Nephron progenitor cell (in vitro differentiated cells): ENCODE measurements around the gene PUM2.
"Not testable (repeated sequence)": the region's sequence is repeated elsewhere in the genome, so short reads cannot be mapped to it uniquely, and the experiment has no call there.

Experiments
- DNase-seq: peaks from one replicate; pipeline ENCODE4 v3.0.0; 2021
- H3K27ac Mint-ChIP-seq: 2 replicates; pipeline ENCODE4 v1.8.0; 2021; ENCODE audit warnings: mild to moderate bottlenecking, moderate library complexity, mixed read lengths
- H3K27me3 Mint-ChIP-seq: 2 replicates; pipeline ENCODE4 v1.8.0; 2021; ENCODE audit warnings: mild to moderate bottlenecking, low read depth, mixed read lengths; ENCODE audit not compliant: poor library complexity
- H3K36me3 Mint-ChIP-seq: 2 replicates; pipeline ENCODE4 v1.8.0; 2021; ENCODE audit warnings: low read depth, mixed read lengths
- H3K4me1 Mint-ChIP-seq: 2 replicates; pipeline ENCODE4 v1.8.0; 2021; ENCODE audit warnings: mixed read lengths
- H3K4me3 Mint-ChIP-seq: 2 replicates; pipeline ENCODE4 v1.8.0; 2021; ENCODE audit warnings: mild to moderate bottlenecking, moderate library complexity, mixed read lengths
- H3K9me3 Mint-ChIP-seq: 2 replicates; pipeline ENCODE4 v1.8.0; 2021; ENCODE audit warnings: mild to moderate bottlenecking, moderate library complexity, mixed read lengths
- TF ChIP-seq, protein P1 (sequence below): fragments of 200-600 bp; sonication (generic); IDR thresholded peaks from 2 replicates; pipeline ENCODE4 v1.5.0; 2021; ENCODE audit warnings: antibody characterized with exemption

The PUM2 gene

DNA sequence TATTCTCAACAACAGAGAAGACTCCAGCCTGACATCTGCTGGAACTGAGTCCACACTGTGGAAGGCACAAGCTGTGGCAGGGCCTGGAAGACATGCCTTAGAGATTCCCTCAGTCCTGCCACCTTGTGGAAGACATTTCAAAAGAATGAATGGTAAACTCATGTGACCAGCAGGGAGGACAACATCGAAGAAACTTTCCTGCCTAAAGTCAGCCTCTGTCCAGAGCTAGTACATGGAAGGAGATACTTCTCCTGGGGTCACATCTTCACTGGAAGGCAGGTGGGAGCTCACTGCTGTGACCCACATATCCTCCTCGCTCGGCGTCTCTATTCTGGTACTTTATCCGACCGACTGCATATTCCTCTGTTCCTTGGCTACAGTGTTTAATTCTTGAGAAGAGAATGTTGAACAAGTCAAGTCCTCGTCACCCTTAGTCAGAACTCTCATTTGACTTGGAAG is 59.5 kb downstream of the PUM2 start:
- TF ChIP-seq, protein P1, sequence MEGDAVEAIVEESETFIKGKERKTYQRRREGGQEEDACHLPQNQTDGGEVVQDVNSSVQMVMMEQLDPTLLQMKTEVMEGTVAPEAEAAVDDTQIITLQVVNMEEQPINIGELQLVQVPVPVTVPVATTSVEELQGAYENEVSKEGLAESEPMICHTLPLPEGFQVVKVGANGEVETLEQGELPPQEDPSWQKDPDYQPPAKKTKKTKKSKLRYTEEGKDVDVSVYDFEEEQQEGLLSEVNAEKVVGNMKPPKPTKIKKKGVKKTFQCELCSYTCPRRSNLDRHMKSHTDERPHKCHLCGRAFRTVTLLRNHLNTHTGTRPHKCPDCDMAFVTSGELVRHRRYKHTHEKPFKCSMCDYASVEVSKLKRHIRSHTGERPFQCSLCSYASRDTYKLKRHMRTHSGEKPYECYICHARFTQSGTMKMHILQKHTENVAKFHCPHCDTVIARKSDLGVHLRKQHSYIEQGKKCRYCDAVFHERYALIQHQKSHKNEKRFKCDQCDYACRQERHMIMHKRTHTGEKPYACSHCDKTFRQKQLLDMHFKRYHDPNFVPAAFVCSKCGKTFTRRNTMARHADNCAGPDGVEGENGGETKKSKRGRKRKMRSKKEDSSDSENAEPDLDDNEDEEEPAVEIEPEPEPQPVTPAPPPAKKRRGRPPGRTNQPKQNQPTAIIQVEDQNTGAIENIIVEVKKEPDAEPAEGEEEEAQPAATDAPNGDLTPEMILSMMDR = peak; percentile 68
- Mint-ChIP-seq H3K4me3 (no peak overlapping the region), H3K27ac (peak overlapping the region; percentile 31), H3K36me3 (peaks cover 40% of the 10 kb centered on the region), H3K9me3 (no peaks in the 10 kb centered on the region), H3K27me3 (no peaks in the 10 kb centered on the region), H3K4me1 (no peaks in the 10 kb centered on the region)
- peak; percentile 49 for DNase-seq

DNA sequence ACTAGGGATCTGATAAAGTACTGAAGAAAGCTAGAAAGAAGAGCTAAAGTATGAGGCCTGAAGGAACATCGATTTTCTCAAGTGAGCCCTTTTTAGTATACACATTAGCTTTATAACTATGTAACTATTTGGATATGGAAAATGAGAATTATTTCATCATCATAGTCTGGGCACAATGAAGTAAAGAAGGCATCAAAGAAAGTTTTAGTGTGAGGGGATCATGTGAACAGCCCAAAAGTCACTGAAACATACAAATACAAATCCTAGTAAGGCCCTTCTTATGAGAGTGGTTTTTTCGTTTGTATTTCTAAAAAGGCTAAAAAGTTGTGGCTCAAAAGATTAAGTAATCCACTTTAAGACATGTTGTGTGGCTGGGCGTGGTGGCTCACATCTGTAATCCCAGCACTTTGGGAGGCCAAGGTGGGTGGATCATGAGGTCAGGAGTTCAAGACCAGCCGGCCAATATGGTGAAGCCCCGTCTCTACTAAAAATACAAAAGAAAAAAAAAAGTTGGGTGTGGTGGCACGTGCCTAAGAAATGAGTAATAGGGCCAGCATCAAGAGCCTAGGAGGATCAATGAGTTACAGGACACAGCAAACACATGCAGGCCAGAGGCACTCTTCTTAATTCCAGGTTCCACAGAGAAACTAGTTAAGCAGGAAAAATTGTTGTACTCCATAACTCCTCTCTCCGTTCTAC is 61.9 kb downstream of the PUM2 start:
- TF ChIP-seq, protein P1 = no peak
- Mint-ChIP-seq H3K4me1 (no peaks in the 10 kb centered on the region), H3K27me3 (no peaks in the 10 kb centered on the region), H3K27ac (no peak overlapping the region), H3K4me3 (no peak overlapping the region), H3K36me3 (peaks cover 18% of the 10 kb centered on the region), H3K9me3 (no peaks in the 10 kb centered on the region)
- DNase-seq = no peak

DNA sequence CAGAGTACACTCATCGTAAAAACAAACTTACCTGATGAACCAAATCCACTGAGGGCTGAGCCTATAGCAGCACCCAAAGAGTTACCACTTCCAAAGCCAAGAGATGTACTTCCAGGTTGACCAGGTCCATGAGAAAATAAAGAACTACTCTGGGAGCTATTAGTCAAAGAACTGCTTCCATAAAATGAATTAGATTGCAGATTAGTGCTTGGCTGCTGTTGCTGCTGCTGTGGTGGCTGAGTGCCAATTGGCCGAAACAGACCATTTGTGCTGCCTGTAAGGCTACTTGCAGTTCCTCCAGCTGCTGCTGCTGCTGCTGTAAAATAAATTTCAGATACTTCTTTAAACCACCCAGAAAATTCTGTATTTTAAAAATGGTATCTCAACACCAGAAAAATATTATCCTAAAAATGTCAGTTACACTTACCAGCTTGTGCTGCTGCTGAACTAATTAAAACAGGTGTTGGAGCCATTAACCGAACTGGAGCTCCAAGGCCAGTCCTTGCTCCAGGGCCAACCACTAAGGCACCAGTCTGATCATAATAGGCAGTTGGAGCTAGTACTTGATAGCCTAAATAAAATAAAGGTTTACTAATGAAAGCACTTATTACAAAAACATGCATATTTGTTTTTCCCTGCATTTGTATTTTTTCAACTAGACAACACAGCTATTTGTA is 67.6 kb downstream of the PUM2 start:
- Mint-ChIP-seq H3K27me3 (no peaks in the 10 kb centered on the region), H3K4me3 (no peak overlapping the region), H3K27ac (no peak overlapping the region), H3K36me3 (peaks cover 23% of the 10 kb centered on the region), H3K9me3 (no peaks in the 10 kb centered on the region), H3K4me1 (no peaks in the 10 kb centered on the region)
- TF ChIP-seq, protein P1 = no peak
- no peak for DNase-seq

DNA sequence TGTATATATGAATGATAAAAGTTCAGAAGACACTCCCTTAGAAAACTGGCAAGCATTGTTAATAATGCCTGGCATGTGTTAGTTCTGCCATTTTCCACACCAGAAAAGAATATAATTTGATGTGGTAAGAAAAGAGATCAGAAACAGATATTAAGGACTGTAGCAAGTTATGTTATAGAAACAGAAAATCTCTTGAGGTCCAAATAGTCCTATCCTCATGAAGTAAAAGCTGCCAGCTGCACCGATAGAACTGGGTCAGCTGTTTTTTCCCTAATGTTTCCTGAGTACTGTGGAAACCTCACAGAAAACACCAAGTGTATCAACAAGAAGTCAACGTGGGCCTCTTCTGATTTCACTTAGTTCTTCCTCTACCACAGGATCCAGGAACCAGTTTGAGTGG is 68.8 kb downstream of the PUM2 start:
- Mint-ChIP-seq H3K36me3 (peaks cover 23% of the 10 kb centered on the region), H3K4me1 (no peaks in the 10 kb centered on the region), H3K4me3 (no peak overlapping the region), H3K27ac (no peak overlapping the region), H3K9me3 (no peaks in the 10 kb centered on the region), H3K27me3 (no peaks in the 10 kb centered on the region)
- DNase-seq = no peak
- TF ChIP-seq, protein P1 = no peak

- H3K27me3 Mint-ChIP-seq = no peaks in the 10 kb centered on the region
- TF ChIP-seq, protein P1 = no peak
- H3K36me3 Mint-ChIP-seq = peaks cover 40% of the 10 kb centered on the region
- no peaks in the 10 kb centered on the region for H3K9me3 Mint-ChIP-seq
- peaks cover 13% of the 10 kb centered on the region for H3K4me1 Mint-ChIP-seq
- H3K4me3 Mint-ChIP-seq = no peak overlapping the region
- H3K27ac Mint-ChIP-seq = no peak overlapping the region
- DNase-seq = no peak
Observed at GRCh38 chr2:20273042-20273441, 77.6 kb downstream of the PUM2 start.

- not testable (repeated sequence) for DNase-seq, H3K4me1 Mint-ChIP-seq, H3K27me3 Mint-ChIP-seq, H3K9me3 Mint-ChIP-seq, H3K4me3 Mint-ChIP-seq, H3K27ac Mint-ChIP-seq
- peaks cover 65% of the 10 kb centered on the region for H3K36me3 Mint-ChIP-seq
Observed at GRCh38 chr2:20268317-20268716, 82.3 kb downstream of the PUM2 start.
